ENCODE data around the gene MTMR8.

GRCh38 chrX:64437665-64438064, 42.4 kb upstream of the MTMR8 start:
- TF ChIP-seq POLR2AphosphoS5 (IDR thresholded peaks at IDR 0.05; ENCODE audit: low read depth, low read length) (no peak), TAF1 (IDR thresholded peaks at IDR 0.05; ENCODE audit: borderline replicate concordance, insufficient read depth, low read length) (no peak), SIN3A (IDR thresholded peaks at IDR 0.05; ENCODE audit: borderline replicate concordance, insufficient read depth, low read length) (no peak), REST (IDR thresholded peaks at IDR 0.05; ENCODE audit: insufficient read depth in 1 of 2, low read depth in 2 of 2, low read length in 2 of 2) (no peak)
